Activated T-cell treated with anti-CD3 and anti-CD28 coated beads, Interleukin-2, amount 50 U/mL, for 24 hours (primary cell): ENCODE measurements around the gene TMC3.
"Not testable (repeated sequence)": the region's sequence is repeated elsewhere in the genome, so short reads cannot be mapped to it uniquely, and the experiment has no call there.

Source experiments
- DNase-seq: peaks from one replicate; pipeline ENCODE4 v3.0.0-alpha.2; 2020
- H3K27ac Mint-ChIP-seq: 2 replicates; pipeline ENCODE4 v1.8.0; 2020; ENCODE audit warnings: mild to moderate bottlenecking, mixed read lengths
- H3K27me3 Mint-ChIP-seq: 2 replicates; pipeline ENCODE4 v1.8.0; 2020; ENCODE audit warnings: mixed read lengths
- H3K36me3 Mint-ChIP-seq: 2 replicates; pipeline ENCODE4 v1.8.0; 2020; ENCODE audit warnings: low read depth, mixed read lengths
- H3K4me1 Mint-ChIP-seq: 2 replicates; pipeline ENCODE4 v1.8.0; 2020; ENCODE audit warnings: low read depth, mixed read lengths
- H3K4me3 Mint-ChIP-seq: 2 replicates; pipeline ENCODE4 v1.8.0; 2020; ENCODE audit warnings: mild to moderate bottlenecking, moderate library complexity, mixed read lengths
- H3K9me3 Mint-ChIP-seq: 2 replicates; pipeline ENCODE4 v1.8.0; 2020; ENCODE audit warnings: mixed read lengths

TMC3 gene

DNA sequence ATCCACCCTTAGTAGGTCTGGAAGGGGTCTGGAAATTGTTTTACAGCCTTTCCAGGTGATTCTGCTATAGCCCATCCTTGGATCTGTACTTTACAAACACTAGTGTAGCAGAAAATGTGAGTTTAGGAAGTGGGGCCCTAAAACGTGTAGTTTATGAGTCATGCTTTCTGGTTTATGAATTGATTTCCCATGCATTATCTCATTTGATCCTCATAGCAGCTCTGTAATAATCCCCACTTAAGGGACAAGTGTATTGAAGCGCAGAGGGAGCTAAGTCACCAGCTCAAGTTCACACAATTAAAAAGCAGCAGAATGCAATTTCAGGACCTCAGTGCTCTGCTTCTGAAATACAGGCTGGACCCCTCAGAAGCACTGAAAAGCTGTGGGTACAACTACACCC is 27.4 kb downstream of the TMC3 start:
- no peaks in the 10 kb centered on the region for H3K9me3 Mint-ChIP-seq
- no peaks in the 10 kb centered on the region for H3K36me3 Mint-ChIP-seq
- no peak for DNase-seq
- no peak overlapping the region for H3K27ac Mint-ChIP-seq
- no peaks in the 10 kb centered on the region for H3K27me3 Mint-ChIP-seq
- H3K4me1 Mint-ChIP-seq: peaks cover 9% of the 10 kb centered on the region
- H3K4me3 Mint-ChIP-seq: no peak overlapping the region

DNA sequence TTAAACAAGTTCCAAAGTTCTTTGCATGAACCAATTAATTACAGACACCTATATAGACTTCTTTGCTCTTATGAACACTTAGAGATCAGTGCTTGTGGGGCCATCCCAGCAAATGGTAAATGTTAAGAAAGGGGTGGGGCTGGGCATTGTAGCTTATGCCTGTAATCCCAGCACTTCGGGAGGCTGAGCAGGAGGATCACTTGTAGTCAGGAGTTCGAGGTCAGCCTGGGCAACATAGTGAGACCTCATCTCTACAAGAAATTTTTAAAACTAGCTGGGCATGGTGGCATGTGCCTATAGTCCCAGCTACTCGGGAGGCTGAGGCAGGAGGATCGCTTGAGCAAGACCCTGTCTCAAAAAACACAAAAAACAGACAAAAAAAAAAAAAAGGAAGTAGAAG is 30.6 kb downstream of the TMC3 start:
- H3K27ac Mint-ChIP-seq: no peak overlapping the region
- DNase-seq: no peak
- H3K27me3 Mint-ChIP-seq: no peaks in the 10 kb centered on the region
- H3K36me3 Mint-ChIP-seq: no peaks in the 10 kb centered on the region
- no peaks in the 10 kb centered on the region for H3K9me3 Mint-ChIP-seq
- H3K4me3 Mint-ChIP-seq: no peak overlapping the region
- H3K4me1 Mint-ChIP-seq: peaks cover 9% of the 10 kb centered on the region

DNA sequence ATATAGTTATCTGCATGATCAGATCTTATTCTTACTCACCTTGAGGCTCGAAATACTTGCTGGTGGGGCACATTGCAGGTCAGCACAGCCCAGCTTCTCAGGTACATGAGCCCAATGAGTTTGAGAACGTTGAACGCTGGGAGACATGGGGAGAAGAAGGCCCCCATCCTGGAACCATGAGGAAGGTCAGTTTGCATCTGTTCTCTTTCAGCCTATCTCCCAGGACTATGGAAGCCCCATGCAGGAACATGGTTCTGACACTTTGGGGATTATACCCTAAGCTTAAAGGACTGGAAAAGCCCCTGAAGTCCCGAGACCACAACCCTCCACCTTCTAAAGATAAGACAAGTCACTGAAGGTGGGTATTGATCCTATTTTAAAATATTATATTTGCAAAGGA is 32.7 kb downstream of the TMC3 start:
- Mint-ChIP-seq H3K27me3 (no peaks in the 10 kb centered on the region), H3K4me3 (no peak overlapping the region), H3K4me1 (peaks cover 6% of the 10 kb centered on the region), H3K36me3 (no peaks in the 10 kb centered on the region), H3K9me3 (no peaks in the 10 kb centered on the region), H3K27ac (no peak overlapping the region)
- no peak for DNase-seq

DNA sequence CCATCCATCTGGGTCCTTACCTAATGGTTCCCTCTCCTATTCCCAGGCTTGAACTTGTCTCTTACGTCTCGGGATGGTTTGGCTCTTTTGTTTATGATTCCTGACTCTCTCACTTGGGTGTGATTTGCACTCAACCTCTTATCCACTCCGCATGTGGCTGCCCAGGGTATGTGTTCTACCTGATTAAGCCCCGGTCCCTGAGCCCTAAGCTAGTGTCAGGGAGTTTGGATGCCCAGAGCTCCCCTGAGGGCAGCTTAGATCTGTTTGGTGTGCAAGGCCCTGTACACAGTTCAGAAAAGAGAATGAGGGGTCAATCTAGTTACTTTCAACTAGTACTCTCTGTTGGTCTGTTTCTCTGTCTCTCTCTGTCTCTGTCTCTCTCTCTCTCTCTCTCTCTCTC is 34.2 kb downstream of the TMC3 start:
- H3K4me1 Mint-ChIP-seq: peaks cover 2% of the 10 kb centered on the region
- H3K9me3 Mint-ChIP-seq: no peaks in the 10 kb centered on the region
- no peaks in the 10 kb centered on the region for H3K36me3 Mint-ChIP-seq
- no peaks in the 10 kb centered on the region for H3K27me3 Mint-ChIP-seq
- DNase-seq: no peak
- H3K4me3 Mint-ChIP-seq: no peak overlapping the region
- no peak overlapping the region for H3K27ac Mint-ChIP-seq

DNA sequence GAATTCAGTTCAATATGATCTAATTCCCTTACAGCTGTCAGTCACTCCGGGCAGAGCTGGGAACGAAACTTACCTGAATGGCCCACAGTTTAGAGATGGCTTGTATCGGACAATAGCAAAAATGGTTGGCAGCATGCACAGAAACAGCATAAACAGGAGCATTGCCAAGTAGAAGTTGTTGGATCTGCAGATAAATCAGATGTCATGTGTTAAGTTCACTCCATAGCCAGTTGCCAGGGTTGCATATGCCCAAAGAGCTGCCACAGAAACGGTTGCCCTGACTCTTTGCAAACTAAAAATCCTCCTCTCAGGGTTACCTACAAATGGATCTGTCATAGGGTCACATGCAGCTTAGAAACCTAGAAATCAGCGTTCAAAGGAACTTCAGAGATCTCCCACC is 34.7 kb downstream of the TMC3 start:
- H3K9me3 Mint-ChIP-seq: no peaks in the 10 kb centered on the region
- H3K27me3 Mint-ChIP-seq: no peaks in the 10 kb centered on the region
- no peak overlapping the region for H3K27ac Mint-ChIP-seq
- H3K36me3 Mint-ChIP-seq: no peaks in the 10 kb centered on the region
- no peak for DNase-seq
- no peak overlapping the region for H3K4me3 Mint-ChIP-seq
- peaks cover 2% of the 10 kb centered on the region for H3K4me1 Mint-ChIP-seq

DNA sequence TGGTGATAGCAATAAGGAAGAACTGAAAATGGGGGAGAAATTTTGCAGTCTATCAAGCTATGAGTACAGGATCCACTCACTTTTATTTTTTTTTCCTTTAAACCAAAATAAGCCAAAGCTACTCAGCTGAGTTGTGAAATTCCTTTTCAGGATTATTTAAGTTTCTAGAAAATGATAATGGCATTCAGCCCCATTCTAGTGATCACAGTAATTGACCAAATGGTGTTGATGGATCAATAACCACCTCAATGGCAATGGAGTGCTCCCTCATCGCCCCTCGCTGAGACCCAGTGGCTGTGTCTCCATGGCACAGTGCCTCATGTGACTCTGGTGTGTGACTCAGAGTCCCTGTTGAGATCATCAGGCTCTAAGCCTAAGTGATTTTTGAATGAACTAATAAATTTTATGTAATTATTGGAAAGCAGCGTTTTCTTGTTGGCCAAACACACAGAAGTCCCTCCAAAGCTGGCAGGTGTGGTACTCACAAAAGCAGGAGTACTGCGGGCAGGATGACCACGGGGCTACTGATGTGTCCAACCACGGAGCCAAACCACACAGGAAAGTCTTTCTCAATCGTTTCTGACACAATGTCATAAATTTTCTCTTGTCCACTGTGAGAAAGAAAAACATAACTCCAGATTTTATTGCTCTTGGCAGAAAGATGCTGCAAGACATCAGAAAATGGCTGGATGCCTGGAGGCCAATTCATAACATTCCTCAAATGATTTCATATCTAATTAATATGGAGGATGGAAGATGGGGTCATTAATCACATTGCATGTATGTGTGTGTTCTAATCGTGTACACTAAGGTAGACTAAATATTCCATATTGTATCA is 35.6 kb downstream of the TMC3 start:
- Mint-ChIP-seq H3K9me3 (no peaks in the 10 kb centered on the region), H3K27ac (no peak overlapping the region), H3K4me3 (no peak overlapping the region), H3K4me1 (peaks cover 4% of the 10 kb centered on the region), H3K27me3 (no peaks in the 10 kb centered on the region), H3K36me3 (no peaks in the 10 kb centered on the region)
- DNase-seq: no peak

DNA sequence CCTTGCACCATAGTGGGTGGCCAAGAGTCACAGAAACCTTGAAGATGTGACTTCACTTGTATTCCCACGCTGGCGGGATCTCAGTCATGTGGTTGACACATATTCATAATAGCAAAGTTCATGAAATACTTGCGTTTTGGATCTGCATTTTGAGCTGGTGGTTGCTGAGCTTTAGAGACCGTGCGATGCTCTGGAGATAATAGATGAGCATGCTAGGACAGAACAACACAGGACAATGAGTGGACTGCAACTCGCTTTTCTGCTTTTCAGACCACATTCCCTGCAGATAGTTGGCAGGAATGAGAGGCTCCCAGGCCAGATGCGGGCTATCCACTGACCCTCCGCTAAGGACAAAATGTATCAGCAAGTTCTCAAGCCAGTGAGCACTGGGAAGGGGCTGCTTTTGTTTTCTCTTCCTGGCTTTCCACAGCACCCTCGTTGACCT is 36.3 kb downstream of the TMC3 start:
- Mint-ChIP-seq H3K36me3 (no peaks in the 10 kb centered on the region), H3K4me1 (peaks cover 7% of the 10 kb centered on the region), H3K9me3 (no peaks in the 10 kb centered on the region), H3K27me3 (no peaks in the 10 kb centered on the region), H3K27ac (no peak overlapping the region), H3K4me3 (no peak overlapping the region)
- DNase-seq: no peak

DNA sequence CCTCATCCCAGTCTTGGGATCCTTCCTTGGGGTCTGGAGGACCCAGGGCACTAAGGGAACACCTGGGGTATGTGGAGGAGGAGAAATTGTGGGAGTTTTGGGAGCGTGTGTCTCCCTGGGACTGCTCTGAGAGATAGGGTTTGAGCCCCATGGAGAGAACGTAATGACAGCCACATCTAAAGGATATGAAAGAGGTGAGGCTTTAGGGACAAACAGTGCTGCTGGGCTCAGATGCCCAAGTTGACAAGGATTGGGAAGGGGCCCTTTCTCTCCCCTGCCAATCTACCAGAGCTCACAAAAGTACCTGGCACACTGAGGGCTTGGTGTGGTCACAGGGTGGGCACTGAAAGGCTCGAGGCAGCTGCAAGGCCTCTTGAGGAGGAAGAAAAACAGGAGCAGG is 36.8 kb downstream of the TMC3 start:
- peaks cover 7% of the 10 kb centered on the region for H3K4me1 Mint-ChIP-seq
- no peak for DNase-seq
- no peaks in the 10 kb centered on the region for H3K9me3 Mint-ChIP-seq
- H3K4me3 Mint-ChIP-seq: no peak overlapping the region
- H3K36me3 Mint-ChIP-seq: no peaks in the 10 kb centered on the region
- H3K27ac Mint-ChIP-seq: no peak overlapping the region
- H3K27me3 Mint-ChIP-seq: no peaks in the 10 kb centered on the region

DNA sequence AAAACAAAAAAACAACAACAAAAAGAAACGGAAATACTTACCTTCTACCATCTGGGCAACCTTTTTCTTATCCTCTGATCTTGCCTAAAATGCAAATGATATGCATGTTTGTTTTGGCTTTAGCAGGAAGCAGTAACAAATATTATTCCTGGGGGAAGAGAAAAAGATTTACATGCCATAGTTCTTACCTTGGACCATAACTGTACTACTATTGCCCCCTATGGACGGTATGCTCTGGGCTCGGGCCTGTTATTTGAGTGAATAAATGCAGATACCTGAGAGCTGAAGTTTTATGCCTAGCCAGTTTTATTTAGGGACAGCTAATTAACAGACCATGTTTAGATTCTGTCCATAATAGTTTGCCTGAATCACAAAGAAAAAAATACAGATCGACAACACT is 37.4 kb downstream of the TMC3 start:
- DNase-seq: no peak
- Mint-ChIP-seq H3K36me3 (no peaks in the 10 kb centered on the region), H3K4me3 (no peak overlapping the region), H3K27ac (no peak overlapping the region), H3K27me3 (no peaks in the 10 kb centered on the region), H3K9me3 (no peaks in the 10 kb centered on the region), H3K4me1 (peaks cover 10% of the 10 kb centered on the region)

DNA sequence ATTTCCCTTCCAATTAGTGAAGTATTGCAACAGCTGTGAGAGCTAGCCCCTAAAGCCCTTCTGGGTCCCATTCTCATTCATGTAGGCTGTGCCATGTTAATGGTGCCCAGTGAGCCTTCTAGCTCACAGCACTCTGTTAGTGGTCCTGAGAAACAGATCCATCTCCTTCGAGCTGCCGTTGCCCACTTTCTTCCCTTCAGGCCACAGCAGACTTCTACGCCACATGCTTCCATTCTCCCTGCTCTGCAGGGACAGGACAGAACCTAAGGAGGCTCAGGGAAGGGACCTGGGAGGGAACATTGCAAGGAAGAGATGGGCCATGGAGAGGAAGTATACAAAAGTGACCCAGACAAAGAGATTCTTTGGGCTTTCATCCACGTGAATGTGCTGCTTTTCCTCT is 38.4 kb downstream of the TMC3 start:
- Mint-ChIP-seq H3K4me1 (peaks cover 19% of the 10 kb centered on the region), H3K36me3 (no peaks in the 10 kb centered on the region), H3K27me3 (no peaks in the 10 kb centered on the region), H3K9me3 (no peaks in the 10 kb centered on the region), H3K4me3 (no peak overlapping the region), H3K27ac (no peak overlapping the region)
- DNase-seq: no peak

DNA sequence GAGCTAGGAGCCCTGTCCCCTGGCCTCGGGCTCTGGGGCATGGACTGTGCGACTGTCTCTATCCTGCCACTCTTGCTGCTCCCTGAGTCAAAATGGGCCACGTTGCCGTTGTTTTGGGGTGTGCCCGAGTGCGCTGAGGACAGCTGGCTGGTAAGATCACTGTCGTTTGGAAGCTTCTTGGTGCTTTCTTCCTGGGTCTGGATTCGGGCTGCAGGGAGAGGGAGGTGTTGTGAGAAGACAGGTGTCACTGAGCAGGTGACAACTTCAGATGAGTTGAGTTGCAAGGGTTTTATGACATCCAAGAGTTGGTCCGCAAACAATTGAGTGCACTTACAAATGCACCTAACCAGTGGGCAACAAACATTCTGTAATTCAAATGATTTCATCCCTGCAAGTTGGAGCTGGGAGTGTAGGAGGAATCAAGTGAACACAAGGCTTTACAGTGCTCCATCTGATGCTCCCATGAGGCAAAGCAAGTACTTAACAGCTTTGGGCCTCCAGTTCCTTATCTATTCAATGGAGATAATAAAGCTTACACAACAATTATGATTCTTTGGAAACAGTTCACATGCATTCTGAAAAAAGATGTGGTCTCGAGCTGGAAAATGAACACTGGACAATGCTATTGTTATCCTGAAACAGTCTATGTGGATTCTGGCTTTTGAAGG is 39.1 kb downstream of the TMC3 start:
- no peak overlapping the region for H3K27ac Mint-ChIP-seq
- no peaks in the 10 kb centered on the region for H3K27me3 Mint-ChIP-seq
- no peaks in the 10 kb centered on the region for H3K36me3 Mint-ChIP-seq
- H3K4me3 Mint-ChIP-seq: no peak overlapping the region
- no peak for DNase-seq
- H3K4me1 Mint-ChIP-seq: peaks cover 20% of the 10 kb centered on the region
- H3K9me3 Mint-ChIP-seq: no peaks in the 10 kb centered on the region

DNA sequence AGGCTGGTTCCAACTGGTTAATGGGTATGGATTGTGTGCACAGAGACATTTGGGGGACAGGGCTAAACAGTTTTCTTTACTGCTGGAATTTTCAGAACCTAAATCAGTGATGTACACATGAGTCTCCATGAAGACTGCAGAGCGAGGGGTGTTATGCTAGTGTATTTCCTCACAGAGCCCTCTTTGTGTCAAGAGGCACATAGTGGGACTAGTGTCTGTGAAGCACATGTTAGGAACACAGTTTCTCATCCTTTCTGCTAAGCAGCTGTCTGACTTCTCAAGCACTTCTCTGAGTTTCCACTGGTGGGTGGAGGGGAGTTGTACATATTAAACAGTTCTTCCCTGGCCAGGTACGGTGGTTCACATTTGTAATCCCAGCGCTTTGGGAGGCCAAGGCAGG is 40.6 kb downstream of the TMC3 start:
- Mint-ChIP-seq H3K4me1 (peaks cover 20% of the 10 kb centered on the region), H3K9me3 (no peaks in the 10 kb centered on the region), H3K27ac (no peak overlapping the region), H3K27me3 (no peaks in the 10 kb centered on the region), H3K36me3 (no peaks in the 10 kb centered on the region), H3K4me3 (no peak overlapping the region)
- no peak for DNase-seq

DNA sequence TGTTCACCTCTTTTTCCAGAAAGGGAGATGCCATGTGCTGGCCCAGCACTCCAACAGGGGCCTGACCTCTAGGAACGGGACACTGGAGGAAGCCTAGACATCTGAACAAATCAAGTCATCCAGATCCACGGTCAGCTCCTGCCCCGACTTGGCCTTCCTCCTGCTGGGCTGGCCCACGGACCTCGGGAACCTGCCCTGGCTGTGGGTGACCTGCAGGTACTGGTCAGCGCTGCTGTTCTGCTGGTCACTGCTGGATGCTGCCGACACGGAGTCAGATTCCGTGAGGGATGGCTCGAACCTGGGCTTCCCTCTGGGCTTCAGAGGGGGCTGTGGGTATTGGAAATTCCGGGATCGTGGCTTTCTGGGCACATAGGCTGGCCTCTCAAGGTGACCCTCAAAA is 41.7 kb downstream of the TMC3 start:
- Mint-ChIP-seq H3K4me1 (peaks cover 24% of the 10 kb centered on the region), H3K36me3 (no peaks in the 10 kb centered on the region), H3K9me3 (no peaks in the 10 kb centered on the region), H3K27me3 (no peaks in the 10 kb centered on the region), H3K27ac (no peak overlapping the region), H3K4me3 (no peak overlapping the region)
- no peak for DNase-seq

DNA sequence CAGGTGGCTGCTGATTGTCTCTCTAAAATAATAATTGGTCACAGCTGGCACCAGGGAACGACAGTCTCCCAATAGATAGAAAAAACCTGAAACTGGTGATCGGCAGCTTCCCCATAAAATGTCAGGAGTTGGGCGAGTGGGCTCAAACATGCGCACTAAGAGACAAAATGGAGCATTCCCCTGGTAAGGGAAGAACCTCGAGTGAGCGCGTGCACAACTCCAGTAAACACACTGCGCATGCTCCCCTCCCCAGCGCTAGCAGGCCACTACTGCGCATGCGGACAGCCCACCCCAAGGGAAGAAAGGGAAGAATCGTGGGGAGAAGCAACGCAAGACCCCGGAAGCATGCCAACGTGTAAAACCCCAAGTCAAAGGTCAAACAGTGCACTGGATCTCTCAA is 42.4 kb downstream of the TMC3 start:
- no peak overlapping the region for H3K27ac Mint-ChIP-seq
- H3K9me3 Mint-ChIP-seq: no peaks in the 10 kb centered on the region
- no peaks in the 10 kb centered on the region for H3K27me3 Mint-ChIP-seq
- DNase-seq: no peak
- no peak overlapping the region for H3K4me3 Mint-ChIP-seq
- no peaks in the 10 kb centered on the region for H3K36me3 Mint-ChIP-seq
- peaks cover 23% of the 10 kb centered on the region for H3K4me1 Mint-ChIP-seq

DNA sequence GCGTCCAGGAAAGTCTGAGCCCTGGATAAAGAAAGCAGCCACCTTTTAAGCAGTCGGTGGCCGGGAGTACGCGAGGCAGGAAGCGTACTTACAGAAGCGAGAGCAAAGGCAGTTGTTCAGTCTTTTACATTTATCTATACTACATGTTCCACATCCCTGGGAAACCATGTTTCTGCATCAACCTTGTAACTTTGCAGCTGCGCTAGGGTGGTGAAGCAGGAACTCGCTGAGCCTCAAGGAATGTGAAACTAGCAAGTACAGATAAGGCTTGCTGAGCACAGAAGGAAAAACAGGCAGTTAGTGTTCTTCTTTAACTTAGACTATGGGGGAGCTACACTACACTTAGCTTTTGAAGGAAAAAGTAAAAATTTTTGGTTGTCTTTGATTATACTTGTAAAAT is 42.9 kb downstream of the TMC3 start:
- H3K36me3 Mint-ChIP-seq, H3K27me3 Mint-ChIP-seq, H3K9me3 Mint-ChIP-seq, DNase-seq, H3K27ac Mint-ChIP-seq: not testable (repeated sequence)
- peak overlapping the region; percentile 30 for H3K4me3 Mint-ChIP-seq
- H3K4me1 Mint-ChIP-seq: peaks cover 24% of the 10 kb centered on the region
